Neural cell (in vitro differentiated cells): ENCODE results near the gene SLFNL1. TPM values are rescaled to one million over a fixed set of nuclear protein-coding genes. Genes with fewer than 3 reads are reported as not detected.

ENCODE experiments used
- H2AFZ ChIP-seq: fragments of 200-600, 300-800 bp; sonication (generic), shearing (Covaris generic); 2 replicates; pipeline ENCODE4 v1.6.0; 2014; ENCODE audit warnings: low read depth, mild to moderate bottlenecking, antibody characterized with exemption, low read length, moderate library complexity
- H3F3A ChIP-seq: fragments of 200-600 bp; shearing (Covaris generic); 2 replicates; pipeline ENCODE4 v1.6.1; 2016; ENCODE audit warnings: mild to moderate bottlenecking, moderate library complexity, mixed read lengths, antibody characterized with exemption, low read length; ENCODE audit not compliant: insufficient read depth, poor library complexity, severe bottlenecking
- H3K27ac ChIP-seq: fragments of 200-600, 300-800 bp; sonication (generic), shearing (Covaris generic); 2 replicates; pipeline ENCODE4 v1.5.1; 2014; ENCODE audit warnings: mild to moderate bottlenecking, low read length, moderate library complexity
- H3K27me3 ChIP-seq: fragments of 300-800, 200-600 bp; sonication (generic), shearing (Covaris generic); 2 replicates; pipeline ENCODE4 v1.6.0; 2014; ENCODE audit warnings: mild to moderate bottlenecking, low read depth, low read length, moderate library complexity; ENCODE audit not compliant: insufficient read depth
- H3K36me3 ChIP-seq: fragments of 300-800, 200-600 bp; sonication (generic), shearing (Covaris generic); 2 replicates; pipeline ENCODE4 v1.5.1; 2014; ENCODE audit warnings: mild to moderate bottlenecking, antibody characterized with exemption, low read length, moderate library complexity; ENCODE audit not compliant: insufficient read depth
- H3K4me2 ChIP-seq: fragments of 300-800, 200-600 bp; sonication (generic), shearing (Covaris generic); 2 replicates; pipeline ENCODE4 v1.6.0; 2014; ENCODE audit warnings: mild to moderate bottlenecking, low read length
- H3K4me3 ChIP-seq: fragments of 300-800, 200-600 bp; sonication (generic), shearing (Covaris generic); 2 replicates; pipeline ENCODE4 v1.5.1; 2014; ENCODE audit warnings: mild to moderate bottlenecking, low read length, moderate library complexity
- H3K79me2 ChIP-seq: fragments of 200-600 bp; shearing (Covaris generic); replicated peaks from 2 replicates; pipeline ENCODE4 v1.6.0; 2014; ENCODE audit warnings: mild to moderate bottlenecking, low read length, moderate library complexity; ENCODE audit not compliant: insufficient read depth
- H3K9ac ChIP-seq: fragments of 300-800, 200-600 bp; sonication (generic), shearing (Covaris generic); 2 replicates; pipeline ENCODE4 v1.6.1; 2016; ENCODE audit warnings: mild to moderate bottlenecking, low read length, mixed read lengths
- H3K9me2 ChIP-seq: fragments of 200-600 bp; shearing (Covaris generic); 2 replicates; pipeline ENCODE4 v1.6.1; 2016; ENCODE audit warnings: mild to moderate bottlenecking, low read length, mixed read lengths; ENCODE audit not compliant: insufficient read depth
- H3K9me3 ChIP-seq: fragments of 200-600, 300-800 bp; sonication (generic), shearing (Covaris generic); 2 replicates; pipeline ENCODE4 v1.6.1; 2016; ENCODE audit warnings: mild to moderate bottlenecking, mixed run types, low read length, moderate library complexity, mixed read lengths
- H4K20me1 ChIP-seq: fragments of 200-600 bp; shearing (Covaris generic); 2 replicates; pipeline ENCODE4 v1.6.1; 2016; ENCODE audit warnings: mild to moderate bottlenecking, mixed run types; ENCODE audit not compliant: insufficient read depth
- EP300 ChIP-seq: fragments of 450-650 bp; conservative IDR thresholded peaks from 2 replicates; pipeline ENCODE4 v1.6.1; 2014; ENCODE audit warnings: antibody characterized with exemption, mild to moderate bottlenecking, moderate library complexity; ENCODE audit not compliant: poor library complexity, severe bottlenecking
- EZH2 ChIP-seq: fragments of 200-600, 300-800 bp; shearing (Covaris generic), sonication (generic); IDR thresholded peaks from 2 replicates; pipeline ENCODE4 v1.6.1; 2014; ENCODE audit warnings: antibody characterized with exemption, low read length, borderline replicate concordance, mild to moderate bottlenecking; ENCODE audit not compliant: insufficient read depth, poor library complexity, severe bottlenecking
- MXI1 ChIP-seq: fragments of 450-650 bp; conservative IDR thresholded peaks from 2 replicates; pipeline ENCODE4 v1.6.1; 2014; ENCODE audit warnings: antibody characterized with exemption, mild to moderate bottlenecking; ENCODE audit not compliant: poor library complexity, severe bottlenecking
- POLR2AphosphoS5 ChIP-seq: IDR thresholded peaks from 2 replicates; pipeline ENCODE4 v1.6.1; 2012
- RAD21 ChIP-seq: fragments of 450-650 bp; conservative IDR thresholded peaks from 2 replicates; pipeline ENCODE4 v1.6.1; 2014; ENCODE audit warnings: antibody characterized with exemption, mild to moderate bottlenecking, moderate library complexity
- SMC3 ChIP-seq: fragments of 450-650 bp; conservative IDR thresholded peaks from 2 replicates; pipeline ENCODE4 v1.6.1; 2014; ENCODE audit warnings: antibody characterized with exemption, mild to moderate bottlenecking, moderate library complexity; ENCODE audit not compliant: poor library complexity
- TAF1 ChIP-seq: IDR thresholded peaks from 2 replicates; pipeline ENCODE4 v1.6.1; 2012; ENCODE audit warnings: low read depth
- polyA plus RNA-seq: library from polyadenylated mRNA; depleted of rRNA; stranded (reverse); fragments of >200 nt; gene quantifications from 2 replicates; pipeline ENCODE4 v1.2.3, GENCODE V29; 2014
- TF ChIP-seq, protein P1 (sequence below): fragments of 450-650 bp; IDR thresholded peaks from 2 replicates; pipeline ENCODE4 v1.5.1; 2014; ENCODE audit warnings: antibody characterized with exemption, mild to moderate bottlenecking, moderate library complexity; ENCODE audit not compliant: poor library complexity, severe bottlenecking
- TF ChIP-seq, protein P2 (sequence below): IDR thresholded peaks from 2 replicates; pipeline ENCODE4 v1.6.1; 2012; ENCODE audit warnings: borderline replicate concordance

The SLFNL1 gene
- polyA plus RNA-seq, 1 donor from 2014 or later = 0.26 TPM

DNA sequence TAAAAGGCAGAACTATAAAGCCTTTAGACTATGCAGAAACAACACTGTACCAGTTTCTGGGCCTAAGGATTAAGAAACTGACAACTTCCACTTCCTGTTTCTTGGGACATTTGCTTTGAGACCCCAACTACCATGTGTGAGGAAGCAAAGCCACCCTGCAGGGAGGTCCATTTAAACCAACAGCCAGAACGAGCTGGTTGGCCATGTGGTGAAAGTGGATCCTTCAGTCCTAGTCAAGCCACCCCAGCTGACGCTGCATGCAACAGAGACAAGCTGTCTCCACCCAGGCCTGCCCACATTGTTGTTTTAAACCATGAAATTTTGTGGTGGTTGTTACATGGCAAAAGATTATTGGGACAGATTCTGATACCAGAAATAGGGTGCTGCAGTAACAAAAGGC, 31.8 kb upstream of the SLFNL1 start:
- Histone ChIP-seq H3K27ac (no peak overlapping the region), H3K9me2 (no peaks in the 10 kb centered on the region), H2AFZ (no peak overlapping the region), H3K4me2 (no peak overlapping the region), H3K36me3 (no peaks in the 10 kb centered on the region), H4K20me1 (no peaks in the 10 kb centered on the region), H3K9me3 (no peaks in the 10 kb centered on the region), H3F3A (no peaks in the 10 kb centered on the region), H3K4me3 (no peak overlapping the region), H3K9ac (no peak overlapping the region), H3K27me3 (no peaks in the 10 kb centered on the region), H3K79me2 (no peaks in the 10 kb centered on the region)
- TF ChIP-seq EZH2 (no peak), EP300 (no peak), MXI1 (no peak), TAF1 (no peak), POLR2AphosphoS5 (no peak), RAD21 (no peak), SMC3 (no peak)
- TF ChIP-seq, protein P1, sequence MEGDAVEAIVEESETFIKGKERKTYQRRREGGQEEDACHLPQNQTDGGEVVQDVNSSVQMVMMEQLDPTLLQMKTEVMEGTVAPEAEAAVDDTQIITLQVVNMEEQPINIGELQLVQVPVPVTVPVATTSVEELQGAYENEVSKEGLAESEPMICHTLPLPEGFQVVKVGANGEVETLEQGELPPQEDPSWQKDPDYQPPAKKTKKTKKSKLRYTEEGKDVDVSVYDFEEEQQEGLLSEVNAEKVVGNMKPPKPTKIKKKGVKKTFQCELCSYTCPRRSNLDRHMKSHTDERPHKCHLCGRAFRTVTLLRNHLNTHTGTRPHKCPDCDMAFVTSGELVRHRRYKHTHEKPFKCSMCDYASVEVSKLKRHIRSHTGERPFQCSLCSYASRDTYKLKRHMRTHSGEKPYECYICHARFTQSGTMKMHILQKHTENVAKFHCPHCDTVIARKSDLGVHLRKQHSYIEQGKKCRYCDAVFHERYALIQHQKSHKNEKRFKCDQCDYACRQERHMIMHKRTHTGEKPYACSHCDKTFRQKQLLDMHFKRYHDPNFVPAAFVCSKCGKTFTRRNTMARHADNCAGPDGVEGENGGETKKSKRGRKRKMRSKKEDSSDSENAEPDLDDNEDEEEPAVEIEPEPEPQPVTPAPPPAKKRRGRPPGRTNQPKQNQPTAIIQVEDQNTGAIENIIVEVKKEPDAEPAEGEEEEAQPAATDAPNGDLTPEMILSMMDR = no peak
- TF ChIP-seq, protein P2, sequence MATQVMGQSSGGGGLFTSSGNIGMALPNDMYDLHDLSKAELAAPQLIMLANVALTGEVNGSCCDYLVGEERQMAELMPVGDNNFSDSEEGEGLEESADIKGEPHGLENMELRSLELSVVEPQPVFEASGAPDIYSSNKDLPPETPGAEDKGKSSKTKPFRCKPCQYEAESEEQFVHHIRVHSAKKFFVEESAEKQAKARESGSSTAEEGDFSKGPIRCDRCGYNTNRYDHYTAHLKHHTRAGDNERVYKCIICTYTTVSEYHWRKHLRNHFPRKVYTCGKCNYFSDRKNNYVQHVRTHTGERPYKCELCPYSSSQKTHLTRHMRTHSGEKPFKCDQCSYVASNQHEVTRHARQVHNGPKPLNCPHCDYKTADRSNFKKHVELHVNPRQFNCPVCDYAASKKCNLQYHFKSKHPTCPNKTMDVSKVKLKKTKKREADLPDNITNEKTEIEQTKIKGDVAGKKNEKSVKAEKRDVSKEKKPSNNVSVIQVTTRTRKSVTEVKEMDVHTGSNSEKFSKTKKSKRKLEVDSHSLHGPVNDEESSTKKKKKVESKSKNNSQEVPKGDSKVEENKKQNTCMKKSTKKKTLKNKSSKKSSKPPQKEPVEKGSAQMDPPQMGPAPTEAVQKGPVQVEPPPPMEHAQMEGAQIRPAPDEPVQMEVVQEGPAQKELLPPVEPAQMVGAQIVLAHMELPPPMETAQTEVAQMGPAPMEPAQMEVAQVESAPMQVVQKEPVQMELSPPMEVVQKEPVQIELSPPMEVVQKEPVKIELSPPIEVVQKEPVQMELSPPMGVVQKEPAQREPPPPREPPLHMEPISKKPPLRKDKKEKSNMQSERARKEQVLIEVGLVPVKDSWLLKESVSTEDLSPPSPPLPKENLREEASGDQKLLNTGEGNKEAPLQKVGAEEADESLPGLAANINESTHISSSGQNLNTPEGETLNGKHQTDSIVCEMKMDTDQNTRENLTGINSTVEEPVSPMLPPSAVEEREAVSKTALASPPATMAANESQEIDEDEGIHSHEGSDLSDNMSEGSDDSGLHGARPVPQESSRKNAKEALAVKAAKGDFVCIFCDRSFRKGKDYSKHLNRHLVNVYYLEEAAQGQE = no peak

- Histone ChIP-seq H3K9me2 (no peaks in the 10 kb centered on the region), H3K27me3 (no peaks in the 10 kb centered on the region), H3K9ac (no peak overlapping the region), H3K27ac (no peak overlapping the region), H3K36me3 (no peaks in the 10 kb centered on the region), H4K20me1 (no peaks in the 10 kb centered on the region), H3K9me3 (no peaks in the 10 kb centered on the region), H2AFZ (no peak overlapping the region), H3K4me3 (no peak overlapping the region), H3K4me2 (no peak overlapping the region), H3F3A (no peaks in the 10 kb centered on the region), H3K79me2 (no peaks in the 10 kb centered on the region)
- TF ChIP-seq, protein P1 = no peak
- no peak for TF ChIP-seq EP300
- no peak for TF ChIP-seq POLR2AphosphoS5
- TF ChIP-seq SMC3 = no peak
- TF ChIP-seq TAF1 = no peak
- TF ChIP-seq MXI1 = no peak
- TF ChIP-seq, protein P2 = no peak
Measured at GRCh38 chr1:41051022-41051421, 29.5 kb upstream of the SLFNL1 start.
